ENCODE data around the gene ZNF205. TPM values are rescaled to one million over a fixed set of nuclear protein-coding genes. Genes with fewer than 3 reads are reported as not detected.

The ZNF205 gene
- total RNA-seq, 2 experiments from 2014 or later, result not detected

GRCh38 chr16:3113765-3114479 lies 1.5 kb downstream of the ZNF205 start:
- Mint-ChIP-seq H3K9me3 (no peaks in the 10 kb centered on the region), H3K4me3 (no peak overlapping the region), H3K4me1 (ENCODE audit: low read depth) (no peaks in the 10 kb centered on the region), H3K27ac (no peak overlapping the region), H3K36me3 (ENCODE audit: low read depth) (peaks cover 4% of the 10 kb centered on the region), H3K27me3 (no peaks in the 10 kb centered on the region)
- ATAC-seq (ENCODE audit: poor library complexity) (no peak), DNase-seq (no peak)
- H3K9me3 ChIP-seq (ENCODE audit: control insufficient read depth in 1 of 2, insufficient read depth in 1 of 2, low read length in 2 of 2), result no peaks in the 10 kb centered on the region
- no peaks in the 10 kb centered on the region for H3K4me1 ChIP-seq (ENCODE audit: insufficient read depth, low read length)
- no peak overlapping the region for H3K4me3 ChIP-seq (ENCODE audit: low read length)
- no peak overlapping the region for H3K27ac ChIP-seq (ENCODE audit: low read depth in 1 of 2, low read length in 2 of 2)
- intact Hi-C loops (cut with DNase I, micrococcal nuclease), result no loop called here
- TF ChIP-seq, protein P1, sequence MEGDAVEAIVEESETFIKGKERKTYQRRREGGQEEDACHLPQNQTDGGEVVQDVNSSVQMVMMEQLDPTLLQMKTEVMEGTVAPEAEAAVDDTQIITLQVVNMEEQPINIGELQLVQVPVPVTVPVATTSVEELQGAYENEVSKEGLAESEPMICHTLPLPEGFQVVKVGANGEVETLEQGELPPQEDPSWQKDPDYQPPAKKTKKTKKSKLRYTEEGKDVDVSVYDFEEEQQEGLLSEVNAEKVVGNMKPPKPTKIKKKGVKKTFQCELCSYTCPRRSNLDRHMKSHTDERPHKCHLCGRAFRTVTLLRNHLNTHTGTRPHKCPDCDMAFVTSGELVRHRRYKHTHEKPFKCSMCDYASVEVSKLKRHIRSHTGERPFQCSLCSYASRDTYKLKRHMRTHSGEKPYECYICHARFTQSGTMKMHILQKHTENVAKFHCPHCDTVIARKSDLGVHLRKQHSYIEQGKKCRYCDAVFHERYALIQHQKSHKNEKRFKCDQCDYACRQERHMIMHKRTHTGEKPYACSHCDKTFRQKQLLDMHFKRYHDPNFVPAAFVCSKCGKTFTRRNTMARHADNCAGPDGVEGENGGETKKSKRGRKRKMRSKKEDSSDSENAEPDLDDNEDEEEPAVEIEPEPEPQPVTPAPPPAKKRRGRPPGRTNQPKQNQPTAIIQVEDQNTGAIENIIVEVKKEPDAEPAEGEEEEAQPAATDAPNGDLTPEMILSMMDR (IDR thresholded peaks at IDR 0.05), result no peak
- H3K27me3 ChIP-seq (ENCODE audit: control insufficient read depth in 1 of 2, insufficient read depth in 2 of 2, low read length in 2 of 2), result no peaks in the 10 kb centered on the region
- H3K36me3 ChIP-seq (ENCODE audit: insufficient read depth, low read length), result no peaks in the 10 kb centered on the region
- ChIA-PET CTCF (interaction anchor here (1.6 kb wide), 1 partner anchor 15 kb away, joined by 4 read pairs; no protein-coding TSS in a partner anchor), POLR2A (interaction anchor here (2.3 kb wide), 1 partner anchor 12 kb away, joined by 8 read pairs; no protein-coding TSS in a partner anchor)

DNA sequence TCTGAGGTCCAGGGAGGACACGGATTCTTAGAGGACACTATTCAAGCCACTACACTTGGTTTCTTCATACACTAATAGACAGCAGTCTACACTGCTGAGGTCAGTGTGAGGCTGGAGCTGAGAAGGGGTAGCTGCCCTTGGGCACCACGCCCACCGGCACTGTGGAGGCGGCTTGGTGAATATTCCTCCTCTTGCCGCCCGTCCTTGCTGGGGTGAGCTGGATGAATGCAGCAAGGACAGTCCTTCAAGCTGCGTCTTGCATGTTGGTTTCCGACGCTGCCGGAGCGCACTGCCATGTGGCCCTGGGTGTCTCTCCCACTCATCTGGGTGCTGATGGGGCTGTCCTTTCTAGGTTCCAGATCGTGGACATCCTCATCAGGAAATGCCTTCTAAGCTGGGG lies 2.6 kb downstream of the ZNF205 start:
- POLR2A ChIA-PET, result no interaction called here
- H3K9me3 ChIP-seq (ENCODE audit: control insufficient read depth in 1 of 2, insufficient read depth in 1 of 2, low read length in 2 of 2), result no peaks in the 10 kb centered on the region
- CTCF ChIA-PET, result interaction anchor here (1.6 kb wide), 1 partner anchor 14 kb away, joined by 4 read pairs; no protein-coding TSS in a partner anchor
- H3K27ac ChIP-seq (ENCODE audit: low read depth in 1 of 2, low read length in 2 of 2), result no peak overlapping the region
- no peak overlapping the region for H3K27ac Mint-ChIP-seq
- H3K4me1 ChIP-seq (ENCODE audit: insufficient read depth, low read length), result no peaks in the 10 kb centered on the region
- no peaks in the 10 kb centered on the region for H3K36me3 ChIP-seq (ENCODE audit: insufficient read depth, low read length)
- TF ChIP-seq, protein P1 (IDR thresholded peaks at IDR 0.05), result no peak
- intact Hi-C loops (cut with DNase I, micrococcal nuclease), result no loop called here
- H3K4me3 Mint-ChIP-seq, result no peak overlapping the region
- no peaks in the 10 kb centered on the region for H3K27me3 Mint-ChIP-seq
- no peaks in the 10 kb centered on the region for H3K4me1 Mint-ChIP-seq (ENCODE audit: low read depth)
- DNase-seq, result no peak
- no peaks in the 10 kb centered on the region for H3K9me3 Mint-ChIP-seq
- H3K27me3 ChIP-seq (ENCODE audit: control insufficient read depth in 1 of 2, insufficient read depth in 2 of 2, low read length in 2 of 2), result no peaks in the 10 kb centered on the region
- no peak overlapping the region for H3K4me3 ChIP-seq (ENCODE audit: low read length)
- no peak for ATAC-seq (ENCODE audit: poor library complexity)
- peaks cover 4% of the 10 kb centered on the region for H3K36me3 Mint-ChIP-seq (ENCODE audit: low read depth)

GRCh38 chr16:3115561-3115960 lies 3.2 kb downstream of the ZNF205 start:
- ChIA-PET CTCF (interaction anchor here (1.6 kb wide), 1 partner anchor 14 kb away, joined by 4 read pairs; no protein-coding TSS in a partner anchor), POLR2A (no interaction called here)
- intact Hi-C loops (cut with DNase I, micrococcal nuclease), result no loop called here
- H3K27me3 ChIP-seq (ENCODE audit: control insufficient read depth in 1 of 2, insufficient read depth in 2 of 2, low read length in 2 of 2), result no peaks in the 10 kb centered on the region
- Mint-ChIP-seq H3K9me3 (no peaks in the 10 kb centered on the region), H3K36me3 (ENCODE audit: low read depth) (peaks cover 4% of the 10 kb centered on the region), H3K4me1 (ENCODE audit: low read depth) (no peaks in the 10 kb centered on the region), H3K4me3 (no peak overlapping the region), H3K27ac (no peak overlapping the region), H3K27me3 (no peaks in the 10 kb centered on the region)
- H3K9me3 ChIP-seq (ENCODE audit: control insufficient read depth in 1 of 2, insufficient read depth in 1 of 2, low read length in 2 of 2), result no peaks in the 10 kb centered on the region
- ATAC-seq (ENCODE audit: poor library complexity), result no peak
- TF ChIP-seq, protein P1 (IDR thresholded peaks at IDR 0.05), result no peak
- no peaks in the 10 kb centered on the region for H3K4me1 ChIP-seq (ENCODE audit: insufficient read depth, low read length)
- no peak overlapping the region for H3K27ac ChIP-seq (ENCODE audit: low read depth in 1 of 2, low read length in 2 of 2)
- H3K4me3 ChIP-seq (ENCODE audit: low read length), result no peak overlapping the region
- no peaks in the 10 kb centered on the region for H3K36me3 ChIP-seq (ENCODE audit: insufficient read depth, low read length)
- DNase-seq, result no peak

Measured in CD4-positive, alpha-beta T cell (primary cell).